HUES64 (cell line): ENCODE data around the gene DOCK4.

Source experiments
- H3K27ac ChIP-seq: 2 replicates; pipeline ENCODE4 v1.7.0; 2013; ENCODE audit warnings: low read depth, low read length, inconsistent platforms
- H3K27me3 ChIP-seq: 2 replicates; pipeline ENCODE4 v1.6.1; 2013; ENCODE audit warnings: mild to moderate bottlenecking, low read length; ENCODE audit not compliant: insufficient read depth
- H3K36me3 ChIP-seq: 2 replicates; pipeline ENCODE4 v1.6.1; 2013; ENCODE audit warnings: mild to moderate bottlenecking, low read length; ENCODE audit not compliant: insufficient read depth
- H3K4me1 ChIP-seq: 2 replicates; pipeline ENCODE4 v1.6.1; 2013; ENCODE audit warnings: mild to moderate bottlenecking, low read length, moderate library complexity; ENCODE audit not compliant: insufficient read depth
- H3K4me3 ChIP-seq: 2 replicates; pipeline ENCODE4 v1.5.1; 2013; ENCODE audit warnings: mild to moderate bottlenecking, low read length, moderate library complexity
- H3K9ac ChIP-seq: 2 replicates; pipeline ENCODE4 v1.6.1; 2013; ENCODE audit warnings: mild to moderate bottlenecking, low read depth, low read length
- H3K9me3 ChIP-seq: 2 replicates; pipeline ENCODE4 v1.6.1; 2013; ENCODE audit warnings: low read depth, low read length; ENCODE audit not compliant: insufficient read depth
- WGBS: fragments of 150-250, 120-280 bp; methylation state at CpG from one replicate; pipeline ENCODE4 v1.1.7; 2013; ENCODE audit warnings: missing lambda C conversion rate; 5-methylcytosine and 5-hydroxymethylcytosine counted together

Gene DOCK4

DNA sequence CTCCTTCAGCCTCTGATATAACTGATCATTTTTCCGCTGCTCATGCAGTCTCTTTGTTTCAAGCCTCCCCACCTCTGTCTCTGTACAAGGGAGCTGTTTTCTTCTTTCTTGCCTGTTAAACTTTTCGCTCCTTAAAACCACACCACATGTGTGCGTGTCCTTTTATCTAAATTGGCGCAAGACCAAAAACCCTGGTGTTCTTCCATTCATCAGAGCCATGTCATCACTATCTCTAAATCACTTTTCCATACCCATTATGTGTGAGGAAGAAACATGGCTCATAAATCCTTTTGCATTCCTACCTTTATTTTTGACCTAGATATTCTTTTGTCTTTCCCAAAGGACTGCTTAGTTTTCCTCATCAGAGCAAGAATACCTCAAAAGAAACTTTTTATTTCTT is 404.9 kb downstream of the DOCK4 start:
- no peaks in the 10 kb centered on the region for H3K27me3 ChIP-seq

DNA sequence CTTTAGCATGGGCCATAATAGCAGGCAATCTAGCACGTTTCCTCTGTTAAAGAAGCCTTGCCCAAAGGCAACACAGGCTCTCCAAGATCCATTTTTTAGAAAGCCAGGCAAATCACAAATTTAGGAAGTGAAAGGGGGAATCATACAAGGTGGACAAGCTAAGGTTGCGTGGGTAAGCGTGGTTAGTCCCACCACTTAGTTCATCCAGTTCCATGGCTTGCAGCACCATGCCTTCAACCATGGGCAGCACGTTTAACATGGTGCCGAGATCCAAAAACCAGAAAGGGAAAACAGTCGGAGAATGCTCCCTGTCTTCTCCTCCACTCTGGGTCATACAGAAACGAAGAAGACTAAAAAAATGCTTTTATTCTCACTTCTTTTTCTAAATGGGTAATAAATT is 409.5 kb downstream of the DOCK4 start:
- peaks cover 59% of the 10 kb centered on the region for H3K9me3 ChIP-seq
- H3K4me3 ChIP-seq: no peak overlapping the region
- WGBS: 91% methylated on average over 7 of the region's 7 CpGs

More for the DNA sequence above, 404.9 kb downstream of the DOCK4 start:
- H3K27ac ChIP-seq: no peak overlapping the region
- no peaks in the 10 kb centered on the region for H3K4me1 ChIP-seq
- H3K36me3 ChIP-seq: peaks cover 13% of the 10 kb centered on the region; the same call in 1 of the 2 replicates
- H3K9me3 ChIP-seq: peaks cover 43% of the 10 kb centered on the region
- H3K9ac ChIP-seq: no peak overlapping the region
- no peak overlapping the region for H3K4me3 ChIP-seq
- WGBS: 96% methylated on average over 4 of the region's 4 CpGs

GRCh38 chr7:111789870-111790269 is 416.3 kb downstream of the DOCK4 start:
- H3K9me3 ChIP-seq: peaks cover 2% of the 10 kb centered on the region
- H3K27me3 ChIP-seq: no peaks in the 10 kb centered on the region
- H3K4me3 ChIP-seq: no peak overlapping the region
- H3K27ac ChIP-seq: no peak overlapping the region
- H3K9ac ChIP-seq: no peak overlapping the region
- peaks cover 11% of the 10 kb centered on the region for H3K36me3 ChIP-seq
- H3K4me1 ChIP-seq: peaks cover 14% of the 10 kb centered on the region

More for the DNA sequence above, 409.5 kb downstream of the DOCK4 start:
- Histone ChIP-seq H3K27me3 (no peaks in the 10 kb centered on the region), H3K9ac (no peak overlapping the region), H3K27ac (no peak overlapping the region), H3K4me1 (no peaks in the 10 kb centered on the region), H3K36me3 (peaks cover 14% of the 10 kb centered on the region; the same call in 1 of the 2 replicates)

GRCh38 chr7:111789048-111789320 is 417.2 kb downstream of the DOCK4 start:
- 93% methylated on average over 1 of the region's 1 CpG for WGBS

GRCh38 chr7:111788286-111789047 is 417.7 kb downstream of the DOCK4 start:
- WGBS: 82% methylated on average over 9 of the region's 9 CpGs
- peaks cover 14% of the 10 kb centered on the region for H3K4me1 ChIP-seq
- no peaks in the 10 kb centered on the region; the same call in 1 of the 2 replicates for H3K9me3 ChIP-seq
- peaks cover 11% of the 10 kb centered on the region for H3K36me3 ChIP-seq
- no peaks in the 10 kb centered on the region for H3K27me3 ChIP-seq
- H3K4me3 ChIP-seq: no peak overlapping the region
- H3K27ac ChIP-seq: no peak overlapping the region
- no peak overlapping the region for H3K9ac ChIP-seq

More at GRCh38 chr7:111789048-111789320, 417.2 kb downstream of the DOCK4 start:
- H3K27me3 ChIP-seq: no peaks in the 10 kb centered on the region
- no peak overlapping the region for H3K4me3 ChIP-seq
- H3K9ac ChIP-seq: no peak overlapping the region
- no peaks in the 10 kb centered on the region; the same call in 1 of the 2 replicates for H3K9me3 ChIP-seq
- peaks cover 14% of the 10 kb centered on the region for H3K4me1 ChIP-seq
- H3K27ac ChIP-seq: no peak overlapping the region
- peaks cover 11% of the 10 kb centered on the region for H3K36me3 ChIP-seq

GRCh38 chr7:111787741-111788140 is 418.5 kb downstream of the DOCK4 start:
- H3K9me3 ChIP-seq: no peaks in the 10 kb centered on the region
- no peak overlapping the region for H3K27ac ChIP-seq
- H3K4me1 ChIP-seq: peaks cover 14% of the 10 kb centered on the region
- peaks cover 11% of the 10 kb centered on the region for H3K36me3 ChIP-seq
- WGBS: 95% methylated on average over 1 of the region's 2 CpGs
- no peak overlapping the region for H3K4me3 ChIP-seq
- H3K27me3 ChIP-seq: no peaks in the 10 kb centered on the region
- H3K9ac ChIP-seq: no peak overlapping the region

GRCh38 chr7:111787099-111787498 is 419.1 kb downstream of the DOCK4 start:
- peaks cover 14% of the 10 kb centered on the region for H3K4me1 ChIP-seq
- no peaks in the 10 kb centered on the region for H3K27me3 ChIP-seq
- H3K36me3 ChIP-seq: peaks cover 11% of the 10 kb centered on the region
- no peak overlapping the region for H3K27ac ChIP-seq
- H3K9ac ChIP-seq: no peak overlapping the region
- H3K4me3 ChIP-seq: no peak overlapping the region
- no peaks in the 10 kb centered on the region for H3K9me3 ChIP-seq

- no peaks in the 10 kb centered on the region for H3K9me3 ChIP-seq
- H3K27me3 ChIP-seq: no peaks in the 10 kb centered on the region
- WGBS: 100% methylated on average over 3 of the region's 3 CpGs
- H3K9ac ChIP-seq: no peak overlapping the region
- no peak overlapping the region for H3K4me3 ChIP-seq
- H3K27ac ChIP-seq: no peak overlapping the region
- H3K4me1 ChIP-seq: peaks cover 14% of the 10 kb centered on the region
- H3K36me3 ChIP-seq: peaks cover 9% of the 10 kb centered on the region
Measured at GRCh38 chr7:111785076-111785475, 421.1 kb downstream of the DOCK4 start.

DNA sequence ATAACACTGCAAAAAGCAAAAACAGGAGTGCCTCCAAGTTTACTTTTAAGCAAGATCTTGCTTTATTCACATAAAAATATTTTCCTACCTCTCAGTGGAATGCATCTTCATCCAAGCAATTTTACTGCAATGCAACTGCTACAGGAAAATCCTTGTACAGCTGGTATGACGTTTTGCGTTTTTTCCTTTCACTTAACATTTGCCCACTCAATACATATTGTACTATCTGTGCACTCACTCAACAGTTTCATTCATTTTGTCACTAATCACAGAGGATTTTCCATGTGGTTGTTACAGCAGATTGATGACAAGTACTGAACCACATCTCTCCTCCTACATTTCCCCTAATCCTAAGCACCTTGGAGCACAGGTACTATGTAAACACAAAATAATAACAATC is 421.9 kb downstream of the DOCK4 start:
- Histone ChIP-seq H3K9me3 (no peaks in the 10 kb centered on the region), H3K36me3 (peaks cover 1% of the 10 kb centered on the region; the same call in 1 of the 2 replicates), H3K27ac (no peak overlapping the region), H3K4me1 (peaks cover 14% of the 10 kb centered on the region), H3K4me3 (no peak overlapping the region), H3K9ac (no peak overlapping the region), H3K27me3 (no peaks in the 10 kb centered on the region)
- WGBS: 90% methylated on average over 2 of the region's 2 CpGs

GRCh38 chr7:111783854-111784253 is 422.3 kb downstream of the DOCK4 start:
- Histone ChIP-seq H3K27me3 (no peaks in the 10 kb centered on the region), H3K36me3 (no peaks in the 10 kb centered on the region), H3K4me1 (peaks cover 14% of the 10 kb centered on the region), H3K9ac (no peak overlapping the region), H3K27ac (no peak overlapping the region), H3K4me3 (no peak overlapping the region), H3K9me3 (no peaks in the 10 kb centered on the region)
- 97% methylated on average over 5 of the region's 5 CpGs for WGBS

DNA sequence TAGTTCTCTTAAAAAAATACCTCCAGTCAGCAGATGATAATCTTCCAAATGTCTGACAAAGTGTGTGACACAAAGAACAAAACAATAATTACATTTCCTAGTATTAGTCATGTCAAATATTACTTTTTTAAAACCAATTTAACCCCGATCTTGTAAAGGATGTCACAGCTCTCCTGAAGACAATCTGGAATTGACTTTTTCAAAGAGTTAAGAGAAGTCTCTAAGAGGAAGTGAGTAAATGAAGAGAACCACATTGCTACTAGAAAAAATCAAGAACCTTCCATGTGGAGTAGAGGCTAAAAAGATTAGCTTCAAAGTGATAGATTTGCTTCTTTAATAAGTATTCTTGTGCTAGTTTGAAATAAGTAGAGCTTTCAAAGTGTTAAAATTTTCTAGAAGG is 425.7 kb downstream of the DOCK4 start:
- Histone ChIP-seq H3K4me1 (peaks cover 5% of the 10 kb centered on the region), H3K27ac (no peak overlapping the region), H3K9ac (no peak overlapping the region), H3K9me3 (no peaks in the 10 kb centered on the region), H3K36me3 (peaks cover 15% of the 10 kb centered on the region; the same call in 1 of the 2 replicates), H3K4me3 (no peak overlapping the region), H3K27me3 (no peaks in the 10 kb centered on the region)
- WGBS: 89% methylated on average over 1 of the region's 1 CpG

- H3K27ac ChIP-seq: no peak overlapping the region
- H3K4me1 ChIP-seq: peaks cover 10% of the 10 kb centered on the region
- WGBS: 92% methylated on average over 1 of the region's 1 CpG
- no peak overlapping the region for H3K9ac ChIP-seq
- peaks cover 15% of the 10 kb centered on the region; the same call in 1 of the 2 replicates for H3K36me3 ChIP-seq
- no peaks in the 10 kb centered on the region for H3K27me3 ChIP-seq
- no peak overlapping the region for H3K4me3 ChIP-seq
- no peaks in the 10 kb centered on the region for H3K9me3 ChIP-seq
Measured at GRCh38 chr7:111775206-111775605, 431.0 kb downstream of the DOCK4 start.
